K562 (cell line): ENCODE results near the gene CD52. TPM values are rescaled to one million over a fixed set of nuclear protein-coding genes. Genes with fewer than 3 reads are reported as not detected.

Source experiments
- ARID2 ChIP-seq: fragments of 450-650 bp; IDR thresholded peaks from 2 replicates; pipeline ENCODE4 v1.6.1; 2017; ENCODE audit warnings: antibody characterized with exemption, mild to moderate bottlenecking
- GTF2E2 ChIP-seq: fragments of 200-800 bp; sonication (Bioruptor generic); IDR thresholded peaks from 2 replicates; pipeline ENCODE4 v1.6.1; 2016; ENCODE audit warnings: missing genetic modification characterization, missing compliant biosample characterization
- IFI16 ChIP-seq: fragments of 250-450 bp; sonication (Bioruptor Pico); IDR thresholded peaks from 2 replicates; pipeline ENCODE4 v2.1.2; 2022; ENCODE audit warnings: mild to moderate bottlenecking, inconsistent platforms
- MCM3 ChIP-seq: fragments of 450-650 bp; IDR thresholded peaks from 2 replicates; pipeline ENCODE4 v1.6.1; 2016
- SMAD4 ChIP-seq: fragments of 250-450 bp; sonication (Bioruptor Pico); conservative IDR thresholded peaks from 2 replicates; pipeline ENCODE4 v1.8.0; 2021; ENCODE audit warnings: inconsistent platforms, mild to moderate bottlenecking, moderate library complexity
- SRSF1 ChIP-seq: fragments of 200-400 bp; formaldehyde crosslinking; IDR thresholded peaks from 2 replicates; pipeline ENCODE4 v1.6.1; 2017; ENCODE audit warnings: mild to moderate bottlenecking, low read depth, low read length, moderate library complexity
- TAF7 ChIP-seq: fragments of 450-650 bp; IDR thresholded peaks from 2 replicates; pipeline ENCODE4 v1.6.1; 2016; ENCODE audit warnings: missing genetic modification characterization, missing compliant biosample characterization
- ZNF282 ChIP-seq: sonication (generic); formaldehyde crosslinking; IDR thresholded peaks from 2 replicates; pipeline ENCODE4 v1.8.1; 2023; ENCODE audit warnings: missing genetic modification reagents
- polyA plus RNA-seq, 8 experiments: library from polyadenylated mRNA; depleted of rRNA in 4 of 8; stranded (reverse) in 5 of 8; unstranded in 3 of 8; fragments of >200 nt; fragmentation: Nextera tagmentation in 2 of 8; fragmentation: Illumina TruSeq in 1 of 8; extraction: Ambion mirVana in 2 of 8; extraction: Trizol in 1 of 8; gene quantifications; 2 replicates each; pipeline versions ENCODE4 v1.2.1 to v1.2.3, GENCODE V29; 2011 to 2014; ENCODE audit warnings: inconsistent platforms in 1 of 8, missing spikeins in 1 of 8
- total RNA-seq, 7 experiments: library from RNA; depleted of rRNA in 6 of 7; stranded (reverse); fragments of >200 nt in 6 of 7; fragmentation: Illumina TruSeq in 2 of 7; extraction: Trizol in 2 of 7; gene quantifications; 2 replicates each; pipeline versions ENCODE4 v1.2.1 to v1.2.3, GENCODE V29; 2011 to 2021; ENCODE audit warnings: low replicate concordance in 1 of 7
- TF ChIP-seq, protein P1 (sequence below): fragments of 250-450 bp; sonication (Bioruptor Pico); IDR thresholded peaks from 2 replicates; pipeline ENCODE4 v1.6.1; 2021; ENCODE audit warnings: mild to moderate bottlenecking
- TF ChIP-seq, protein P2 (sequence below): sonication (generic); formaldehyde crosslinking; IDR thresholded peaks from 2 replicates; pipeline ENCODE4 v1.8.0; 2022; ENCODE audit warnings: mild to moderate bottlenecking, missing genetic modification reagents
- TF ChIP-seq, protein P3 (sequence below): IDR thresholded peaks from 3 replicates; pipeline ENCODE4 v1.6.1; 2011; ENCODE audit warnings: borderline replicate concordance, mild to moderate bottlenecking; ENCODE audit not compliant: insufficient read length, insufficient read depth
- TF ChIP-seq, protein P4 (sequence below): fragments of 250-450 bp; sonication (Bioruptor Pico); IDR thresholded peaks from 2 replicates; pipeline ENCODE4 v1.4.0; 2020; ENCODE audit warnings: mild to moderate bottlenecking, moderate library complexity
- TF ChIP-seq, protein P5 (sequence below): sonication (generic); formaldehyde crosslinking; IDR thresholded peaks from 2 replicates; pipeline ENCODE4 v1.8.0; 2022; ENCODE audit warnings: mild to moderate bottlenecking, missing genetic modification reagents
- TF ChIP-seq, protein P6 (sequence below): sonication (generic); IDR thresholded peaks from 2 replicates; pipeline ENCODE4 v1.6.1; 2016

CD52 gene
- total and polyA plus RNA-seq, 9 of the 15 experiments (the other 6 are each of a cell fraction or from before 2014, with no cell fraction given) = 34.9 to 488 (median 173) TPM

DNA sequence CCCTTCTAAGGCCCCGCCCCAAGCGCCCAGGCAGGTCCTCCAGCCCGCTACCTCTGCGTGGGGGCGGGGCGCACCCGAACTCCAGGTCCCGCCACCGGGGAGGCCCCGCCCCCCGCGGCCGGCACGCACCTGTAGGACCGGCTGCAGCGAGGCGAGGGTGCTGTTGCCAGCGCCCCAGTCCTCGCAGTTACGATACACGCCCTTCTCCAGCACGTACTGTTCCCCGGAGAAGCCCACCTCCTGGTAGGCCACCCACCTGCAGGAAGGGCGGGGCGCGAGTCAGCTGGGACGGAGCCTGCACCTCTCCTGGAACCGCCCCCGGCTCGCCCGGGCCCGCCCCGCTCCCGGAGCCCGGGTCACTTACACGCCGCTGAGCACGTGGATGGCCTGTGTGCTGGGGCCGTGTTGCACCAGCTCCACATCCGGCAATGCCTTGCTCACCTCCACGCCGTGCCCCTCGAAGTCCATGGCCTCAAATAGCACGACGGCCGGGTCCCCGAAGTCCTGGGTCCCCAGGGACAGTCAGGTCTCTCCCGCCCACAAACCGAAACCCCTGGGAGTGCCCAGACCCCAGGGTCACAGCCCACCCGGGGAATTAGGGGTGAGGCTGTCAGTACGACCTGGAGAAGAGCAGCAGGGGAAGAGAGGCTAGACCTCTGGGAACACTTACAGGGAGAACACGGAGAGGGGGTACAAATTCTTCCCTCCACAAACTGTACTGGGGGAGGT, 18.9 kb downstream of the CD52 start (continued):
- TF ChIP-seq TAF7 (tag) = peak; percentile 87
- peak; percentile 99 for TF ChIP-seq ZNF282 (CRISPR knock-in tag)
- TF ChIP-seq GTF2E2 (tag) = peak; percentile 69
- TF ChIP-seq, protein P1, sequence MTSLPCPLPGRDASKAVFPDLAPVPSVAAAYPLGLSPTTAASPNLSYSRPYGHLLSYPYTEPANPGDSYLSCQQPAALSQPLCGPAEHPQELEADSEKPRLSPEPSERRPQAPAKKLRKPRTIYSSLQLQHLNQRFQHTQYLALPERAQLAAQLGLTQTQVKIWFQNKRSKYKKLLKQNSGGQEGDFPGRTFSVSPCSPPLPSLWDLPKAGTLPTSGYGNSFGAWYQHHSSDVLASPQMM (CRISPR knock-in tag) = no peak
- TF ChIP-seq ARID2 = peak; percentile 39; the same call in 1 of the 2 replicates
- TF ChIP-seq, protein P2, sequence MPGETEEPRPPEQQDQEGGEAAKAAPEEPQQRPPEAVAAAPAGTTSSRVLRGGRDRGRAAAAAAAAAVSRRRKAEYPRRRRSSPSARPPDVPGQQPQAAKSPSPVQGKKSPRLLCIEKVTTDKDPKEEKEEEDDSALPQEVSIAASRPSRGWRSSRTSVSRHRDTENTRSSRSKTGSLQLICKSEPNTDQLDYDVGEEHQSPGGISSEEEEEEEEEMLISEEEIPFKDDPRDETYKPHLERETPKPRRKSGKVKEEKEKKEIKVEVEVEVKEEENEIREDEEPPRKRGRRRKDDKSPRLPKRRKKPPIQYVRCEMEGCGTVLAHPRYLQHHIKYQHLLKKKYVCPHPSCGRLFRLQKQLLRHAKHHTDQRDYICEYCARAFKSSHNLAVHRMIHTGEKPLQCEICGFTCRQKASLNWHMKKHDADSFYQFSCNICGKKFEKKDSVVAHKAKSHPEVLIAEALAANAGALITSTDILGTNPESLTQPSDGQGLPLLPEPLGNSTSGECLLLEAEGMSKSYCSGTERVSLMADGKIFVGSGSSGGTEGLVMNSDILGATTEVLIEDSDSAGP (CRISPR knock-in tag) = no peak
- TF ChIP-seq MCM3 = no peak
- TF ChIP-seq, protein P3, sequence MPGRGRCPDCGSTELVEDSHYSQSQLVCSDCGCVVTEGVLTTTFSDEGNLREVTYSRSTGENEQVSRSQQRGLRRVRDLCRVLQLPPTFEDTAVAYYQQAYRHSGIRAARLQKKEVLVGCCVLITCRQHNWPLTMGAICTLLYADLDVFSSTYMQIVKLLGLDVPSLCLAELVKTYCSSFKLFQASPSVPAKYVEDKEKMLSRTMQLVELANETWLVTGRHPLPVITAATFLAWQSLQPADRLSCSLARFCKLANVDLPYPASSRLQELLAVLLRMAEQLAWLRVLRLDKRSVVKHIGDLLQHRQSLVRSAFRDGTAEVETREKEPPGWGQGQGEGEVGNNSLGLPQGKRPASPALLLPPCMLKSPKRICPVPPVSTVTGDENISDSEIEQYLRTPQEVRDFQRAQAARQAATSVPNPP = no peak
- peak; percentile 91 for TF ChIP-seq IFI16 (CRISPR knock-in tag)
- TF ChIP-seq, protein P4, sequence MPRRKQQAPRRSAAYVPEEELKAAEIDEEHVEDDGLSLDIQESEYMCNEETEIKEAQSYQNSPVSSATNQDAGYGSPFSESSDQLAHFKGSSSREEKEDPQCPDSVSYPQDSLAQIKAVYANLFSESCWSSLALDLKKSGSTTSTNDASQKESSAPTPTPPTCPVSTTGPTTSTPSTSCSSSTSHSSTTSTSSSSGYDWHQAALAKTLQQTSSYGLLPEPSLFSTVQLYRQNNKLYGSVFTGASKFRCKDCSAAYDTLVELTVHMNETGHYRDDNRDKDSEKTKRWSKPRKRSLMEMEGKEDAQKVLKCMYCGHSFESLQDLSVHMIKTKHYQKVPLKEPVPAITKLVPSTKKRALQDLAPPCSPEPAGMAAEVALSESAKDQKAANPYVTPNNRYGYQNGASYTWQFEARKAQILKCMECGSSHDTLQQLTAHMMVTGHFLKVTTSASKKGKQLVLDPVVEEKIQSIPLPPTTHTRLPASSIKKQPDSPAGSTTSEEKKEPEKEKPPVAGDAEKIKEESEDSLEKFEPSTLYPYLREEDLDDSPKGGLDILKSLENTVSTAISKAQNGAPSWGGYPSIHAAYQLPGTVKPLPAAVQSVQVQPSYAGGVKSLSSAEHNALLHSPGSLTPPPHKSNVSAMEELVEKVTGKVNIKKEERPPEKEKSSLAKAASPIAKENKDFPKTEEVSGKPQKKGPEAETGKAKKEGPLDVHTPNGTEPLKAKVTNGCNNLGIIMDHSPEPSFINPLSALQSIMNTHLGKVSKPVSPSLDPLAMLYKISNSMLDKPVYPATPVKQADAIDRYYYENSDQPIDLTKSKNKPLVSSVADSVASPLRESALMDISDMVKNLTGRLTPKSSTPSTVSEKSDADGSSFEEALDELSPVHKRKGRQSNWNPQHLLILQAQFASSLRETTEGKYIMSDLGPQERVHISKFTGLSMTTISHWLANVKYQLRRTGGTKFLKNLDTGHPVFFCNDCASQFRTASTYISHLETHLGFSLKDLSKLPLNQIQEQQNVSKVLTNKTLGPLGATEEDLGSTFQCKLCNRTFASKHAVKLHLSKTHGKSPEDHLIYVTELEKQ (CRISPR knock-in tag) = peak; percentile 92
- TF ChIP-seq, protein P5, sequence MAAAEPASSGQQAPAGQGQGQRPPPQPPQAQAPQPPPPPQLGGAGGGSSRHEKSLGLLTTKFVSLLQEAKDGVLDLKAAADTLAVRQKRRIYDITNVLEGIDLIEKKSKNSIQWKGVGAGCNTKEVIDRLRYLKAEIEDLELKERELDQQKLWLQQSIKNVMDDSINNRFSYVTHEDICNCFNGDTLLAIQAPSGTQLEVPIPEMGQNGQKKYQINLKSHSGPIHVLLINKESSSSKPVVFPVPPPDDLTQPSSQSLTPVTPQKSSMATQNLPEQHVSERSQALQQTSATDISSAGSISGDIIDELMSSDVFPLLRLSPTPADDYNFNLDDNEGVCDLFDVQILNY (CRISPR knock-in tag) = peak; percentile 98
- peak; percentile 99 for TF ChIP-seq SMAD4 (CRISPR knock-in tag)
- TF ChIP-seq, protein P6, sequence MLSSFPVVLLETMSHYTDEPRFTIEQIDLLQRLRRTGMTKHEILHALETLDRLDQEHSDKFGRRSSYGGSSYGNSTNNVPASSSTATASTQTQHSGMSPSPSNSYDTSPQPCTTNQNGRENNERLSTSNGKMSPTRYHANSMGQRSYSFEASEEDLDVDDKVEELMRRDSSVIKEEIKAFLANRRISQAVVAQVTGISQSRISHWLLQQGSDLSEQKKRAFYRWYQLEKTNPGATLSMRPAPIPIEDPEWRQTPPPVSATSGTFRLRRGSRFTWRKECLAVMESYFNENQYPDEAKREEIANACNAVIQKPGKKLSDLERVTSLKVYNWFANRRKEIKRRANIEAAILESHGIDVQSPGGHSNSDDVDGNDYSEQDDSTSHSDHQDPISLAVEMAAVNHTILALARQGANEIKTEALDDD = no peak
- no peak for TF ChIP-seq SRSF1
